TTC549 (cell line): Measurements from ENCODE around the gene CNOT6L.
"Not testable (repeated sequence)": the region's sequence is repeated elsewhere in the genome, so short reads cannot be mapped to it uniquely, and the experiment has no call there.

Experiments
- FAIRE-seq: peaks from 2 replicates; lab custom pipeline; 2012; peaks lifted over from hg19 to GRCh38; lab: Jason Lieb, UNC

The CNOT6L gene

DNA sequence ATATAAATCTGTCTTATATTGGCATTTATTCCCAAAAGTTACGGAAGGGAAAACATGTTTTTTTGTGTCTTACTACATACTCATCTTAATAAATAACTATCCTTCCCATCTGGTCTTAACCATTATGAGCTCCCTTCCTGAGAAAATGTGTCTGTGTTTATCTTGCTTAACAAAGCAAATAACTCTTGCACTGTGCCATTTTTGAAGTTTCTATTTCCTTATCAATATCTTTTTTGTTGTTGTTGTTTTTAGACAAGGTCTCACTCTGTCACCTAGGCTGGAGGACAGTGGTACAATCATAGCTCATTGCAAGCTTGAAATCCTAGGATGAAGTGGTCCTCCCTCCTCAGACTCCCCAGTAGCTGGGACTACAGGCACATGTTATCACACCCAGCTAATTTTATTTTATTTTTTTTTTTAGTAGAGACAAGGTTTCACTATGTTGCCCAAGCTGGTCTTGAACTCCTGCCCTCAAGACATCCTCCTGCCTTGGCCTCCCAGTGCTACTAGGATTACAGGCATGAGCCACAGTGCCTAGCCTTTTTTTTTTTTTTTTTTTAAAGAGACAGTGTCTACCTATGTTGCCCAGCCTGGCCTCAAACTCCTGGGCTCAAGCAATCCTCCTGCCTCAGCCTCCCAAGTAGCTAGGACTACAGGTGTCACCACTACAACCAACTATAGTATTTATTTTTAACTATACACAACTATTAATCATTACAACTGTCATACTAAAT, 36.9 kb downstream of the CNOT6L start:
- FAIRE-seq = no peak

DNA sequence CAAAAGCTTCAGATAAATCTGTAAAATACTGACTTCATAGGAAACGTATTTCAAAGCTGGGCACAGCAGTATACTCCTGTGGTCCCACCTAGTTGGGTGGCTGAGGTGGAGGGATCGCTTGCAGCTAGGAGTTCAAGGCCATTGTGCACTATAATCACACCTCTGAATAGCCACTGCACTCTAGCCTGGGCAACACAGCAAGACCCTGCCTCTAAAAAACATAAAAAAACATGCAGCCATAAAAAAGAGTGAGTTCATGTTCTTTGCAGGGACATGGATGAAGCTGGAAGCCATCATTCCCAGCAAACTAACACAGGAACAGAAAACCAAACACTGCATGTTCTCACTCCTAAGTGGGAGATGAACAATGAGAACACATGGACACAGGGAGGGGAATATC, 38.4 kb downstream of the CNOT6L start:
- FAIRE-seq = not testable (repeated sequence)

DNA sequence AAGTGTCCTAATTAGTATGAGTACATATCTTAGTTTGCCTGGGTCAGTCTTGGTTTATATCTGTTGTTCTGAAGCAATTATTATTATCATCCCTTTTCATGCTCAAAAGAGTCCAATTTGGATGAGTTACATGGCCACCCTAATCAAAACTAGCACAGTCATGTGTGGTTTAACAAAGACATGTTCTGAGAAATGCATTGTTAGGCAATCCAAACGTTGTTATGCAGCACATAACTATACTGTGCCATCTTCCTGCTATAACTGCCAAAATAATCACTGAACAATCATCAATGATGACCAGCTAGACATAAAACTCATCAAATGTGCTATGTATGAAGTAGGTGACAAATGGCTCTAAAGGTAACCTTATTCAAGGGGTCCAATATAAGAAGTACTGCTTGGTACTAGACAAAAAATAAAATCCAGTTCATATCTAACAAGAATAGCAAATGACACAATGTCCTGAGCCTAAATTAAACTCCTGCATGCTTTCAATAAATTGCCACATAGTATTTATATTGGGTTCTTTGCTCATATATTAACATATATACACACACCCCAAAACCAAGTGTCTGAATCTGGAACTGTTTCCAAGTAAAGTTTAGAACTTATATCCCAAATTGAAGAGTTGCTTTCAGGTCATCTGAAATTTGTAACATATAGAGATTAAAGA, 41.9 kb downstream of the CNOT6L start:
- FAIRE-seq = no peak

DNA sequence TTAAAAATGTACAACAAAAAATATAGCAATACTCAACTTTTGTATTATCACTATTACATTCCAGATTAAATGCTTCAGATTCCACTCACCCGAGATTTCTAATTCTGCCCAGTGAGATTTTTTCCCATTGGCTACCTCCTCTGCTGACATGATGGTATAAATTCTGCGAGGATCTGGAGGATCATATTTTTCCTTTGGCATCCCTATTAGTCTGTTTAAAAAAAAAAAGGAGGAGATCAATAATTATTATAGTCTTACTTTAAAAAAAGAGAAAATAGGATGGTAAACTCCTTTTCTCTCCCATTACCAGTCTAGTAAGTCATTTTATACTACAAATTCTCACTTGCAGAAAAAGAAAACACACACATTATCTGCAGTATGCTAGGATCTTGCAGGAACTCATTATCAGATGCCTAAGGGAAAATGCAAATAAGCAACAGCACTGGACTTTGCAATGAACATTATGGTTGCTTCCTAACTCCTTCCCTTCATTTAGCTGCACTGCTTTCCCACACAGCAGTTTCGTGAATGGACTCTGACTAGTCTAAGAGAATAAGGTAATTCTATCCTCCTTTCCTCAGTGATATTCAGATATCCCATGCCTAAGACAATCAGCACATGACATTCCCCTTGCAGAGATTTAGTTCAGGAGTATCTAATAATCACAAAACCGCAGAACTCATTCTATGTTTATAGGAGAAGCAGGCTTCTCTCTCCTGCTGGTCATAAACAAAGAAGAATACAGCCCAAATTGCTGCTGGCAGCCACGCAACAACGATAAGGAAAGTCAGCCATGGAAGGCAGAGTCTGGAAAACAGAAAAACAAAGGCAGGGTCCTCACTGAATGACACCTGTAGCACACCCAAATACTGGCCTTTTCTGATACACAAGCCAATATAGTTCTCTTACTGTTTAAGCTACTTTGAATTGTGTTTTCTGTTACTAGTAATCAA, 42.7 kb downstream of the CNOT6L start:
- FAIRE-seq = no peak

DNA sequence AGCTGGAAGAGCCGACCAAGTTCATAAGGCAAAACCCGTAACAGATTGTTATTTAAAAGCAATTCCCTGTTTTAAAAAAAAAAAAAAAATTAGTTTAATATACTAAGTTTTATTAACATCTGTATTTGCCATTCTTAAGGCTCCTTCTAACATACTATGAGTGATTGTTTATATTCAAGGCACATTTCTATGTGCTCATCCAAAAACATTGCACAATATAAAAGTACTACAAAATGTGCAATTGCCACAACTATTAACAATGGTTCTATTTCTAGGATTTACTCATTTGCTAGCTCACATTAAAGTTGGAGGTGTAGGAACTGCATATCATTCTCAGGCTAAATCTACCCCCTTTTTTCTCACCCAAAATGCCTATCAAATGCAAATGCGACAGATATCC, 46.1 kb downstream of the CNOT6L start:
- no peak for FAIRE-seq

DNA sequence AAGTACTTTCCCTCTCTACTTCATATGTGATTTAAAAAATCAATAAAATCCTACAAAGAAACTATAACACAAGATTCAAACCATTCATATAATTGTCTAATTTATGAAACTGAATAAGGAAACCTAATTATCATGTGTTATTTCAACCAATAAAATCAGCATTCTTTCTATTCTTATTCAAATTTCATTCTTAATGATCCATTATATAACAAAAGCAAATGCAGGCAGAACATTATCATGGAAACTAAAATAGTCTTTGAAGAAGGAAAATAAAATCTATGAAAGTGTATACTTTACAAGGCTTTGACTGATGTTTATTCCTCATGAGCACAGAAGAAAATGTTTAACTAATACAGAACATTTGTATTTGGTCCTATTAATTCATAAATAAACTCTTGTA, 47.6 kb downstream of the CNOT6L start:
- FAIRE-seq = no peak

DNA sequence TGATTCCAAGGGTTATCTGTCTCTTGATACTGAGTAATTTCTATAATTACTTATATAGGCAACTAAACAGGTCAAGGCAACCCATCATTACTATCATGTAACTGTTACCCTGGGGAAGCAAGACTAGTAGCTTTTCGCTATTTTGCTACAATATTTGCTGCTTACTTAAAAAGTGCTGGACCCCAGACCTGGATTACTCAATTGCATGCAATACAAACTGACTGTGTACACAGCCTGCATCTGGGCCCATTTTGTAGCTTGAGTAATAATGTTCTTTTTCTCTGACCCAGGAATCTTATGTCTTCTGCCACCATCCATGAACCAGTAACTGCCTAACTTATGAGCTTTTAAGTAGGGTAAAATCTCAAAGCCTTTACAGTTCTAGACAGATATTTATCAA, 53.4 kb downstream of the CNOT6L start:
- FAIRE-seq = no peak

DNA sequence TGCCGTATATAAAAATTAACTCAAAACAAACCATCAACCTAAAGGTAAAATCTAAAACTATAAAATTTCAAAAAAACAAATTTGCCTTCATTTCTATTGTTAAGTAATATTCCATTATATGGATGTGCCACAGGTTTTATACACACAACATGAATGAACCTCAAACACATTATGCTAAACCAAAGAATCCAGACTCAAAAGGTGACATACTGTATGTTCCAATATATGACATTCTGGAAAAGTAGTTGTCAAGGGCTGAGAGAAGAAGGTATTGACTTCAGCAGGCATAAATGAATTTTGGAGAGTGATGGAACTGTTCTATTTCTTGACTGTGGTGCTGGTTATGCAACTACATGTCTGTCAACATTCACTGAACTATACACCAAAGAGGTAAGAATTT, 56.6 kb downstream of the CNOT6L start:
- no peak for FAIRE-seq

DNA sequence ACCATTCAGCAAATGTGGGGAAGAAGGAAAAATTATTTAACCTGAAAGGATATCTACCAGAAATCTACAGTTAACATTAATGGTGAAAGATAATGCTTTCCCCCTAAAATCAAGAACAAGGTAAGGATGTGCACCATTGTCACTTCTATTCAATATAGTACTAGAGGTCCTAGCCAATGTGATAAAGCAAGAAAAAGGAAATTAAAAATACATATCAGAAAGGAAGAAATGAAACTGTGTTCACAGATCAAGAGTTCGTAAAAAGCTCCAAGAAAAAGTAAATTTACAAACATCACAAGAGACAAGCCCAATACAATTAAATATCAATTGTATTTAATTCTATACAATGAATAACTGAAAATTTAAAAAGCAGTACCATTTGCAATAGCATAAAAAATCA, 57.6 kb downstream of the CNOT6L start:
- no peak for FAIRE-seq

DNA sequence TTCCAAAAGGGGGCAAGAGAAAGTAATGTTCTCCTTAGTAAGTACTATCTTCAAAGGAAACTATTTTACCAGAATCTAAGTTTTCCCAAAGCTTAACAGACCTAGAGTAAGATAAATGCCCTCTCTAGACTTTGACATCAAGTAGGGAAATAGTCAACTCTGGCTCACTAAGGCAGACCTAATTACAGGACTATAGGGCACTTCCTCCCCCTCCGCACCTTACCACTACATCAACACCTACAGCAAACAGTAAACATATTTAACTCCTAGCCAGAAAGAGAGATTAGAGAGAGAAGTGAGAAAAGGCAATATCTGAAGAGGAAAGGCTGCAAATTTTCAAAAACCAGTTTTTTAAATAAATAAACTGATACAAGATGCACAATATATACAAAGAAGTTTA, 60.4 kb downstream of the CNOT6L start:
- FAIRE-seq = no peak

DNA sequence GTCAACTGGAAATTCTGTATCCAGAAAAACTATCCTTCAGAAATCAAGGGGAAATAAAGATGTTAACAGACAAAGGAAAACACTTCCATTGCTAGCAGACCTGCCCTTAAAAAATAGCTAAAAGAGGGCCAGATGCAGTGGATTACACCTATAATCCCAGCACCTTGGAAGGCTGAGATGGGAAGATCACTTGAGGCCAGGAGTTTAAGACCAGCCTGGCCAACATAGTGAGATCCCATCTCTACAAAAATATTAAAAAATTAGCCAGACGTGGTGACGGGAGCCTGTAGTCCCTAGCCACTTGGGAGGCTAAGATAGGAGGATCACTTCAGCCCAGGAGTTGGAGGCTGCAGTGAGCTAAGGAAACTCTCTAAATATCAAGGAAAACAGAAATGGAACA, 67.4 kb downstream of the CNOT6L start:
- FAIRE-seq = no peak

DNA sequence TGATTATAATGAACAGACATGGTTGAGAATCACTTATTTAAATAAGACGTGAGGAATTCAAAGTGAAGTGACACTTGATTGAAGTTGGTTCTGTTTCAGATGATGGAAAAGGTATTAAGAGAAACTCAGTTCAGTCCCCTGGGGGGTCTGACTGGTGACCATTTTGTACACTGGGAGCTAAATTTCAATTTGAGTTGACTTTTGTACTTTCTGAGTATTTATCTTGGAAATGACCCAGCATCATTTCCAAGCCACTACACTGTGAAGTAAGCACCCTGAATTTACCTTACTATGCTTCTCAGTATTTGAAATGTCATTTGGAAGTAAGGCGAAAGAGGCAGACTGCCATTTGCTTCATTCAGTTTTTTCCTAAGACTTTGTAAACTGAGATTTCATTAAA, 73.4 kb downstream of the CNOT6L start:
- FAIRE-seq = no peak

DNA sequence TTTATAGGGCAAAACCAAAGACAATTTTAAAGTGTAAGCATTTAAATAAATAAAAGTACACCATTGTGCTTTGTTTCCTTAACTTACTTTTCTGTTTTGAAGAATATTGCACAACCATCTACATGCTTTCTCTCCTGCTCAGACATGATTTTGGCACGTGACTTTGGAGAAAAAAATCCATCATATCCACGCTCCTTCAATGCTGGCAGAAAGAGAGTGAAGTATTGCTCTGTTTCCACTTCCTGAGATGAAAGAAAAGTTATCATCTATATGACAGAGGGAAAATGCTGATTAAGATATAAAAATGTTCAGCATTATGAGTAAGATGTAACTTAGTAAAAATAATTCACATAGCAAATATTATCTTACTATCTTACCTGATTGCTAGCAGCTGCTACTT, 77.1 kb downstream of the CNOT6L start:
- FAIRE-seq = no peak

DNA sequence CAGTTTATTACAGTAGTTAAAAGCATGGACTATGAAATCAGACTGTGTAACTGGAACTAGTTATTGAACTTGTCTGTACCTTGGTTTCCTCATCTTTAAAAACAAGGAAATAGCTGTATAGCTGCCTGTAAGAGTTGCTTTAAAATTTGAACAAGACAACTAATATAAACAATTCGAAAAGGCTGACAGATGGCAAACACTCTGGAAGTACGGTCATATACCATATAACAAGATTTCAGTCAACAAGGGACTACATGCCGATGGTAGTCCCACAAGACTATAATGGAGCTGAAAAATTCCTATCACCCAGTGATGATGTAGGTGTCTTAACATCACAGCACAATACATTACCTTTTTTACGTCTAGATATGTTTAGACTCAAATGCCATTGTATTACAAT, 78.7 kb downstream of the CNOT6L start:
- FAIRE-seq = no peak

DNA sequence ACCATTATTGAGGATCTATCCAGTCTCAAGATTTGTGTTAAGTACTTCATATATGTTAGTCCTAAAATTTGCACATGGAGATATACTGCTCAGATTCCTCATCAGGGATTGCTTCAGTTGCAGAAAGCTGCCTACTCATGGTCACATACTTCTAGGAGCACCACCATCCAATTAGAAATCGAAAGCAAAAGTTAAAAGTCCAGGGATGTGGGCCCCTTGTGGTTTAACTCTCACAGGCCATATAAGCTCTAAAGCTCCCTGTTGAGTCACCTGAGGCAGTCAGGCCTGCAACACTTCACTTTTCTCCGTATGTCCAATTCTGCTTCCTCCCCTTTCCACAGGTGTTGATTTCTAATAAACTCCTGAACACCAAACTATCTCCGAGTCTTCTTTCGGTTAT, 84.2 kb downstream of the CNOT6L start:
- FAIRE-seq = no peak

DNA sequence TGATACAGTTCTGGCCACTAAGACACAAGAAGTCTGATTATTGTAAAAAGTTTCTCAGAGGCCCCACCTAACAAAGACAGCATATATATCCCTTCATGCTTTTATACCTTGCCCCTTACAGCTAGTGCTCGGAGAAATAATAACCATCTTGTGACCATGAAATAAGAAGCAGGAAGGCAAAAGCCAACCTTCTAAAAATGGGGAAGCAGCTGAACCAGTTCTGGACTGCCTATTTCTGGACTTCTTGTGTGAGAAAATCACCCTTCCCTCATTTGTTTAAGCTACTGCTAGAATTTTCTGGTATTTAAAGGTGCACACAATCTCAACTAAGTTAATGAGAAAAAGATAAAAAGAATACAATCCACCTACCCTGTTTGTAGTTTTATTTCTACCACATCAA, 87.5 kb downstream of the CNOT6L start:
- FAIRE-seq = no peak

DNA sequence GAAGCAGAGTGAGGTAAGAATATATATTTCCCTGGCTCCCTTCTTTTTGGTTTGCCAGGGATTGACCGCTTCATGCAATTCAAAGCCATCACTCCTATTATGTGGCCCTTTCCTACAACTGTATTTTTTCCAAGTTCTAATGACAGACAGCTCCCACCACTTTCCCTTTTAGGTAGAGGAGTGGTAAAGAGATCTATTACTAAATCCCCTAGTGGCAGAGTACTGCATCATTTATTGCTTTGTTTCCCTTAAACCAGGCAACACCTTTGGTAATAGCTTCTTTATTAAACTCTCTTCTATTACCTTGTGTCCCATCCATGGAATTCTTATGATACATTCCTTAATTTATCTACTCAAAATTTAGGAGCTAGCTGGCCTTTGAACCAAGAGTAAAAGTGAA, 90.7 kb downstream of the CNOT6L start:
- no peak for FAIRE-seq

DNA sequence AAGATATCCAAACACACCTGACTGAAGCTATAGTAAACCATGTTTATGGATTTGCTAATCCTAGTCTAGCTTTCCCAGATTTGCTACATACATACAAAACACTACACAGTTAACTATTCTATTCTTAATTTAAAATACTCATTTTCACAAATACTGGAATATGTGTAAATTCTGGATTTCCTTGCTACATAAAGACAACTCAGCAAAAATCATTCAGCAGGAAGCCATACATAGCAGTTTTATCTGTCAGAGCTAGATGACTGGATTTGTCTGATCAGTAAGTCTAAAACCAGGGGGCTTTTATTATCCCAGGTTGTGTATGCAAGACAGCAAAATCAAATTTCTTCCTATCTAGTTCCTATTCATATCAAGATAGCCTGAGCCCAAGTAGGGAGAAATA, 98.1 kb downstream of the CNOT6L start:
- no peak for FAIRE-seq

DNA sequence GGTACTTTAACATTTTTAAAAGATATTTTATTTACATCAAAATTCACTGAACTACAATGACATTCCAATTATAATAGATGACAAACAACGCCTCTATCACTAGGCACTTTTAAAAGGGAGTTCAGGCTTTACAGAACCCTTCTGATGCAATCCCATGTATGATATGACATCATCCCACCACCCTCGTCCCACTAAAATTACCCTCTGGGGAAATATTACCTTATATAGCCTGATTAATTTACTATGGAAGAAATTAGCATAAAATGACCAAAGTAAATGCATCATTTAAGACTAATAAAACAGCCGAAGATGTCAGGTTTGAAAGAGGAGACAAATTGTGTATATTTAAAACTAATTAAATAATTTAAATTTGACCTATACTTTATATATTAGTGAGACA, 100.7 kb downstream of the CNOT6L start:
- FAIRE-seq = not testable (repeated sequence)

DNA sequence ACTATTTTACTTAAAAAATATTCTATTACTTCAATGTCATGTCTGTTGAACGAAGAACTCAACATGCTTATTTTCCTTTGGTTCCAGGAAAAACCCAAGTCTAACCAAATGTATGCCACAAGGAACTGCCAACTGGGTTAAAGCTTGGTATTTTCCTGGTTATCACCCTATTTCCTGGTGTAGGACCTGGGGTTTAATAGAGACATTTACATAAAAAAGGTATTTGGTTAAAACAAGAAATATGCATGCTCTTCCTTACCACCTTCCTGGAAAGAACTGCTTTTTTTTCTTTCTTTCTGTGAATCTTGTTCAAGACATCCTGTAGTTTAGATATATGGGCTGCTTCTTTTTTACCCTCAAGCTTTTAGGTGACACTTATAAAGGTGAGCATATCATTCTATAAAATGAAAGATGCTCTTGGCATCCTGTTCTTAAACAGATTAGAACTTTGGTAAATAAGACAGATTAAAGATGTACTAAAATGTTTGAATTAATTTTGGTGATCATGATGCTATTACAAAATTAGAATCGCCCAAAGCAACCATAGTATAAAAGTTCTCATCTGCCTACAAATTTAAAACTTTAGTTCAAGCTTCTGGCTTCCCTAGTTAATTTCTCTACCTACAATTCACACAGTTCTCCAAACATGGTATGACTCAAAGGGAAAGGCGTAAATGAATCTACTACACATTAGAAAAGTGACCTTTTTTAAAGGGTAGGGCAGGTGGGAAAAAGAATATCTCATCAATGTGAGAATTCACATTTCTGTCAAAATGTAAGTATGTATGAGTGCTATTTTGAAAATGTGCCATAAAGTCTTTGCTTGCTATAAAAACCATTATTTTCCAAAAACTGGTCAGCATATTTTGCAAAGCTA, 103.5 kb downstream of the CNOT6L start:
- FAIRE-seq = no peak

DNA sequence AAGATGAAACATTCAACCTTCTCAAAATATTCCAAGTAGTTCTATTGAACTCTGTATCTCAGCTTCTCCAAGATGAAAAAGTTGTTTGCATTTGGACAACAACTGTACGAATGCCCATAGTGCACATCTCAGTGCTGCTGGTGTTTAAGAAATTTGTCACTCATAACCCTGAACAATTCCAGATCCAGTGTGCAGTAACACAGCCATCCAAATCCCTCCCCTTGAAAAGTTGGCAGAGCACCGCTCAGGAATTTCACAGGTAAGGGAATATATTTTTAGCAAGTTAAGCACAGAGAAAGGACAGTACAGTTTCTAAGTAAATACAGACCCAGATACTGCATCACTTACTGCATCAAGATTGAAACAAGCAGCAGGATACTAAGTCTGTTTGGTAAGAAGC, 104.7 kb downstream of the CNOT6L start:
- no peak for FAIRE-seq

DNA sequence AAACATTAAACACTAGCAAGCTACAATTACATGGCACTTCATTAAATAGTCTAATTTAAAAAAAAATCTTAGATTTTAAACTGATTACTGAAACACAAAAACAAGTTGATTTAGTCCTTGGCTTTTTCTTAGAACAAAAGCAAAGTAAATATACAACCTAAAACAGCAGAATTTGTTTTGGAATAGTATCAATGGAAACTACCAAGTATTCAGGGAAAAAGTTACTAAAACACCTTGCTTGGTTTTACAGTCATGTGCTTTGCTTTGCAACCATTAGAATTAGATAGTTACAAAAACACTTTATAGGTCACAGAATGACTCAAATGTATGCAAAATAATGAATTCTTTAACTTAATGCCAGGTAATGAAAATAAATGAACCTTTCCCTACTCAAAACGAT, 105.3 kb downstream of the CNOT6L start:
- no peak for FAIRE-seq
